Measurements from ENCODE around the gene COL13A1.

DNA sequence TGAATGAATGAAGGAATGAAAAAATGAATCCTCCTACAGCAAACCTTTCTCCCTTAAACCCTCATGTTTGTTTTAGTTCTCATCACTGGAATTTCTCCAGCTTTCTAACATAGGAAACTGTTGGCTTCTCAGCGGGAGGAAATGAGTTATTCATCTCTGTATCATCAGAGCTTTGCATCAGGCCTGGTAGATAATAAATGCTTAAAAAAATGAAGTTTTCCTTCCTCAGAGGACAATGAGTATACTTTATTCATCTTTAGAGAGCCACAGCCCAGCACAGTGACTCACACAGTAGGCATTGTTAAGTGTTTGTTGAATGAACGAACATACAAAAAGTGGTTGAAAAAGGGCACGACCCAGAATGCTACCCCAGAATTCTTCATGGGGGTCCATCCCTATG lies 62.6 kb downstream of the COL13A1 start:
- TF ChIP-seq, protein P1, sequence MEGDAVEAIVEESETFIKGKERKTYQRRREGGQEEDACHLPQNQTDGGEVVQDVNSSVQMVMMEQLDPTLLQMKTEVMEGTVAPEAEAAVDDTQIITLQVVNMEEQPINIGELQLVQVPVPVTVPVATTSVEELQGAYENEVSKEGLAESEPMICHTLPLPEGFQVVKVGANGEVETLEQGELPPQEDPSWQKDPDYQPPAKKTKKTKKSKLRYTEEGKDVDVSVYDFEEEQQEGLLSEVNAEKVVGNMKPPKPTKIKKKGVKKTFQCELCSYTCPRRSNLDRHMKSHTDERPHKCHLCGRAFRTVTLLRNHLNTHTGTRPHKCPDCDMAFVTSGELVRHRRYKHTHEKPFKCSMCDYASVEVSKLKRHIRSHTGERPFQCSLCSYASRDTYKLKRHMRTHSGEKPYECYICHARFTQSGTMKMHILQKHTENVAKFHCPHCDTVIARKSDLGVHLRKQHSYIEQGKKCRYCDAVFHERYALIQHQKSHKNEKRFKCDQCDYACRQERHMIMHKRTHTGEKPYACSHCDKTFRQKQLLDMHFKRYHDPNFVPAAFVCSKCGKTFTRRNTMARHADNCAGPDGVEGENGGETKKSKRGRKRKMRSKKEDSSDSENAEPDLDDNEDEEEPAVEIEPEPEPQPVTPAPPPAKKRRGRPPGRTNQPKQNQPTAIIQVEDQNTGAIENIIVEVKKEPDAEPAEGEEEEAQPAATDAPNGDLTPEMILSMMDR (IDR thresholded peaks at IDR 0.05 in 8 of 11, conservative IDR thresholded peaks at IDR 0.05 in 3 of 11) = no peak
- TF ChIP-seq POLR2A (IDR thresholded peaks at IDR 0.05) = no peak
- TF ChIP-seq POLR2AphosphoS5 (IDR thresholded peaks at IDR 0.05) = no peak
